Muscle layer of duodenum (tissue), 2 donors: ENCODE measurements around the gene CDYL.
"Not testable (repeated sequence)": the region's sequence is repeated elsewhere in the genome, so short reads cannot be mapped to it uniquely, and the experiment has no call there.

Source experiments
- H3K27ac ChIP-seq: one replicate; pipeline ENCODE4 v1.7.0; 2013; ENCODE audit warnings: mild to moderate bottlenecking, low read length
- H3K27me3 ChIP-seq: one replicate; pipeline ENCODE4 v1.7.0; 2013; ENCODE audit warnings: low read depth, mild to moderate bottlenecking, control low read depth, low read length
- H3K36me3 ChIP-seq, 2 donors: one replicate each; pipeline ENCODE4 v1.7.0; 2013; ENCODE audit warnings: low read length in 2 of 2, control low read depth in 1 of 2, mild to moderate bottlenecking in 1 of 2; ENCODE audit not compliant: insufficient read depth in 2 of 2, control insufficient read depth in 1 of 2
- H3K4me1 ChIP-seq, 2 donors: one replicate each; pipeline ENCODE4 v1.7.0; 2013; ENCODE audit warnings: low read length in 2 of 2, mild to moderate bottlenecking in 2 of 2, control low read depth in 1 of 2, moderate library complexity in 1 of 2; ENCODE audit not compliant: insufficient read depth in 2 of 2, control insufficient read depth in 1 of 2
- H3K4me3 ChIP-seq, 2 donors: one replicate each; pipeline ENCODE4 v1.7.0; 2013; ENCODE audit warnings: low read length in 2 of 2, low read depth in 1 of 2, mild to moderate bottlenecking in 1 of 2
- H3K9me3 ChIP-seq, 2 donors: one replicate each; pipeline ENCODE4 v1.7.0; 2013; ENCODE audit warnings: low read length in 2 of 2, control low read depth in 1 of 2, mild to moderate bottlenecking in 1 of 2; ENCODE audit not compliant: control insufficient read depth in 1 of 2
- donor health status: healthy.

Gene CDYL

GRCh38 chr6:4817551-4817950, 41.3 kb downstream of the CDYL start:
- no peak overlapping the region for H3K4me3 ChIP-seq
- H3K4me1 ChIP-seq: peaks cover 0 to 5% of the 10 kb centered on the region in 2 donors
- H3K27me3 ChIP-seq: no peaks in the 10 kb centered on the region
- no peaks in the 10 kb centered on the region for H3K36me3 ChIP-seq
- no peaks in the 10 kb centered on the region for H3K9me3 ChIP-seq
- no peak overlapping the region for H3K27ac ChIP-seq

DNA sequence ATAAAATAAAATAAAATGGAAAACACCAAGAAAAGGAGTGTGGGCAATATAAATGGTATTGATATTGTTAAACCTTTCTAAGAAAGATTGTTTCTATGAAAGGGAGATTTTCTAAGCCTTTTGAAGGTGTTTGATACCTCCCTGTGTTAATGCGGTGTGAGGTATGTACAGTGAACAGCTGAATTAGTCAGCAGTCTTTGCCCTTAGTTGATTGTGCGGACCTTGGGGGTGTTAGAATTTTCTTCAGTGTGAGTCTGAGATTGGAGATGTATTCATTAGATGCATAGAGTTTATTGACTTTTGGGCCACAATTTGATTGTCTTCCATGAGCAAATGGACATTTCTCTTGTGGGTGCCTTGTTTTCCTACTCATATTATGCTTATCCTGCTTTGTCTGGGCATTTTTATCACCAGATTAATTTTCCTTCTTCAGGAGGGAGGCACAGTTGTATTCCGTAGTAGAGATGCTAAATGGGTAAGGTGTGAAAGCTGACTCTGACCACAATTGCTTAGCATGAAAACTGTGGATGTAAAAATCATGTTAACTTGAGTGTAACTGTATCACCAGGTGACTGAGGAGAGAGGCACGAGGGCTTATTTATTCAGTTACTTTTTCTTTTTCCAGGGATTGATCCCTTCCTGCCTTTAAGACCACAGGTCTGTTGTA, 42.2 kb downstream of the CDYL start:
- H3K36me3 ChIP-seq: no peaks in the 10 kb centered on the region
- peaks cover 0 to 5% of the 10 kb centered on the region in 2 donors for H3K4me1 ChIP-seq
- H3K9me3 ChIP-seq: no peaks in the 10 kb centered on the region
- no peak overlapping the region for H3K27ac ChIP-seq
- no peak overlapping the region for H3K4me3 ChIP-seq
- no peaks in the 10 kb centered on the region for H3K27me3 ChIP-seq

- H3K4me1 ChIP-seq: peaks cover 0 to 5% of the 10 kb centered on the region in 2 donors
- no peaks in the 10 kb centered on the region for H3K27me3 ChIP-seq
- H3K9me3 ChIP-seq: no peaks in the 10 kb centered on the region
- H3K4me3 ChIP-seq: no peak overlapping the region
- H3K27ac ChIP-seq: no peak overlapping the region
- no peaks in the 10 kb centered on the region for H3K36me3 ChIP-seq
Measured at GRCh38 chr6:4819706-4820283, 43.6 kb downstream of the CDYL start.

DNA sequence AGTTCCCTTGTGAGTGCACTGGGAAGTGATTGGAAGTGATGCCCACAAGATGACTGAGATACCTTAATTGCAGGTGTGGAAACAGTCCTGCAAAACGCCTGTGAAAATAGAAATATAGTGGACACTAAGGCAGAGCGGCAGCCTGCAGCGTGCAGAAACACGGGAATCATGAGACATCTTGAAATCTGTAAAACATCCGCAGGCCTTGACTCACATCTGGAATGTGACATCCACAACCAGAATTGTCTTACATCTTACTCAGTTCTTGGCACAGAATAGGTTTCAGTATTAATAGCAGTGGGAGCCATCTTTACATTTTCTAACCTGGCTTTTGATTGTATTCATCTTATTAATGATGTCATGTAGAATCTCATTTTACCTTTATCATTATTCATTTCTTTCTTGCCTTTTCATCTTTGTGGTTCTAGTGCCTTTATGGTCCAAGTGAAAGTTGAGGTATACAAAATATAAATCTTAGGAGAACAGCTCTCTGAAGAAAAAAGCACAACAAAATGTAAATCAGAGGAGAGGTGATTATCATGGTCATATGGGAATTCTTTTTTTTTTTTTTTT, 44.6 kb downstream of the CDYL start:
- Histone ChIP-seq H3K27me3 (no peaks in the 10 kb centered on the region), H3K9me3 (no peaks in the 10 kb centered on the region), H3K4me1 (peaks cover 0 to 5% of the 10 kb centered on the region in 2 donors), H3K4me3 (no peak overlapping the region), H3K27ac (no peak overlapping the region), H3K36me3 (no peaks in the 10 kb centered on the region)

DNA sequence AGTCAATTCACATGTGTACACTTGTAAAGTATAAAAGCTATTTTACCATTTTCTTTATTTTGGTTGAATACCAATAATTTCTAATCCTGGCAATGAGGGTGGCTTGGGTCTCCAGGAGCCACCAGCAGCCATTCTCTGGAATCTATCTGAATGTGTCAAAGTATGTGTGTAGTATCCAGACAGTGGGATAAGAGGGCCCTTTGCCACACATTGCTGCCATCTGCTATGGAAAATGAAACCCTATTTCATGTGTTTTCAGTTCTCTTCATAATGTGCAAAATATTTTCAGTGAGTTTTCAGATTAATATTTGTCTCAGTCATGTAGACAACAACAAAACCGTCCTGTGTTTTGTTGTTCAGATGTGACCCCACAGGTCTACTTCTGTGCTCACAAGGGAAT, 46.3 kb downstream of the CDYL start:
- H3K4me1 ChIP-seq: peaks cover 0 to 5% of the 10 kb centered on the region in 2 donors
- H3K9me3 ChIP-seq: peaks cover 0 to 10% of the 10 kb centered on the region in 2 donors
- no peak overlapping the region for H3K4me3 ChIP-seq
- no peaks in the 10 kb centered on the region for H3K27me3 ChIP-seq
- H3K36me3 ChIP-seq: no peaks in the 10 kb centered on the region
- no peak overlapping the region for H3K27ac ChIP-seq

DNA sequence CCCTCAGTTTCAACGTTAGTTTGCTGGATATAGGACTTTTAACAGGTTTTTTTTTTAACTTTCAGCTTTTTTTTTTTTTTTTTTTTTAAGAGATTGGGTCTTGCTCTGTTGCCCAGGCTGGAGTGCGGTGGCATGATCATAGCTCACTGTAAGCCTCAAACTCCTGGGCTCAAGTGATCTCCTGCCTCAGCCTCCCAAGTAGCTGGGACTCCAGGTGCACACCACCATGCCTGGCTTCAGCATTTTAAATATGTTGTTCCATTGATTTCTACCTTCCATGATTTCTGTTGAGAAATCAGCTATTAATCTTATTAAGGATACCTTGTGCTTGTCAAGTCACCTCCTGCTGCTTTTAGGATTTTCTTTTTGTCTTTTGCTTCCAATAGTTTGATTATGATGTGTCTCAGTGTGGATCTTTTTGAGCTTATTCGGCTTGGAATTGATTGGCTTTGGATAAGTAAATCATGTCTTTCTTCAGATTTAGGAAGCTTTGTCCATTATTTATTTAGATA, 52.0 kb downstream of the CDYL start:
- Histone ChIP-seq H3K4me1 (no peaks in the 10 kb centered on the region), H3K27me3 (no peaks in the 10 kb centered on the region), H3K4me3 (no peak overlapping the region), H3K36me3 (no peaks in the 10 kb centered on the region), H3K9me3 (peaks cover 11 to 37% of the 10 kb centered on the region in 2 donors), H3K27ac (no peak overlapping the region)

DNA sequence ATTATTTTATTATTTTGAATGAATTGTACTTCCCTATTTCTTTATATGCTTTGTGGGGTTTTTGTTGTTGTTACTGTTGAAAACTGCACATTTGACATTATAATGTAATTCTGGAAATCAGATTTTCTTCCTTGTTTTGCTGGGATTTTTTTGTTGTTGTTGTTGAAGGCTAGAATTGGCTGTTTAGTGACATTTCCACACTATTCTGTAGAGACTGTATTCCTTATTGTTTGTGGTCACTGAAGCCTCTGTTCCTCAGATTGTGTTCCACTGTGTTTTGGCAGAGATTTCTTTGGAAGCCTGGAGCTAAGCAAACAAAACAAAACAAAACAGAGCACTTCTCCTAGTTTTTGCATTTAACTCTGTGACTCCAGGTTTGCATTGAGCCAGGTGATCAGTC, 52.9 kb downstream of the CDYL start:
- Histone ChIP-seq H3K36me3 (no peaks in the 10 kb centered on the region), H3K4me1 (no peaks in the 10 kb centered on the region), H3K27me3 (no peaks in the 10 kb centered on the region), H3K4me3 (peak overlapping the region in 1 of 2 donors; percentile 15), H3K27ac (no peak overlapping the region), H3K9me3 (peaks cover 11 to 37% of the 10 kb centered on the region in 2 donors)

- not testable (repeated sequence) for H3K27ac ChIP-seq, H3K4me3 ChIP-seq, H3K9me3 ChIP-seq, H3K4me1 ChIP-seq, H3K27me3 ChIP-seq, H3K36me3 ChIP-seq
Measured at GRCh38 chr6:4835540-4835939, 59.3 kb downstream of the CDYL start.

DNA sequence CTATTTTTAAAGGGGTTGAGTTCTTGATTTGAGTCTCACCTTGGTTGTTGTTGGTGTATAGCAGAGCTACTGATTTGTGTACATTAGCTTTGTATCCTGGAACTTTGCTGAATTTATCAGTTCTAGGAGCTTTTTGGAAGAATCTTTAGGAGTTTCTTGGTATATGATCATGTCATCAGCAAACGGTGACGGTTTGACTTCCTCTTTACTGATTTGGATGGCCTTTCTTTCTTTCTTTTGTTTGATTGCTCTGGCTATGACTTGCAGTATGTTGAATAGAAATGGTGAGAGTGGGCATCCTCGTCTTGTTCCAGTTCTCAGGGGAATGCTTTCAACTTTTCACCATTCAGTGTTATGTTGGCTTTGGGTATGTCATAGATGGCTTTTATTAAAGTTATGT, 64.0 kb downstream of the CDYL start:
- no peak overlapping the region for H3K27ac ChIP-seq
- H3K4me1 ChIP-seq: no peaks in the 10 kb centered on the region
- no peak overlapping the region for H3K4me3 ChIP-seq
- H3K36me3 ChIP-seq: no peaks in the 10 kb centered on the region
- H3K9me3 ChIP-seq: peaks cover 0 to 24% of the 10 kb centered on the region in 2 donors
- H3K27me3 ChIP-seq: no peaks in the 10 kb centered on the region

DNA sequence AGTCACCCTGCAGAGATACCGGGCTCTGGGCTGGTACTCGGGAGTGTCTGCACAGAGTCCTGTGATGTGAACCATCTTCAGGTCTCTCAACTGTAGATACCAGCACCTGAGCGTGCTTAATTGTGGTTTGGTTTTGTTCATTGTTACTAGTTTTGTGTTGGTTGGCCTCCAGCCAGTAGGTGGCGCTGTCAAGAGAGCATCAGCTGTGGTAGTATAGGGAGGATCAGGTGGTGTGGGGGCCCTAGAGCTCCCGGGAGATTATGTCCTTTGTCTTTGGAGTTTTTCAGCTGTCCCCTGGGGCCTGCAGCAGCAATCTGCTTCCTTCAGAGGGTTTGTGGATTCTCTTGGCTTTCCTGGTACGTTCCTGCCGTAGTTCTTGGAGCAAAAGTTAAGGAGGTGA, 67.9 kb downstream of the CDYL start:
- Histone ChIP-seq H3K27ac (no peak overlapping the region), H3K36me3 (no peaks in the 10 kb centered on the region), H3K27me3 (no peaks in the 10 kb centered on the region), H3K9me3 (peaks cover 0 to 20% of the 10 kb centered on the region in 2 donors), H3K4me1 (peaks cover 0 to 7% of the 10 kb centered on the region in 2 donors), H3K4me3 (no peak overlapping the region)

DNA sequence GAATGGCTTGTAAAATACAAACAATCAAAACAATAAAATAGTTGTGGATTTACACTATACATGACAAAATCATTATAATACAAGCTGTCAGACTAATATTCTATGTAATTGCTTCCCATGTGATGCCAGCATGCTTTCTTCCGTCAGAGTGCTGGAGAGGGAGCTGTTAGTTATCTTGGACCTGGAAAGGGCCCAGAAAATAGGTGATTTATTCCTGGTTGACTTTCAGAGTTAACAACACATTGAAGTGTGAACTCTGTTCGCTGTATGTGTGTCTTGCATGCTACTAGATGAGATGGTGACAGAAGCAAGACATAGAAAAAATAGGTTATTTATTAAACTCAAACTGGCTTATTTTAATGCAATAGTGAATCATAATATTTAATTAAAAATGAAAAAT, 70.2 kb downstream of the CDYL start:
- H3K9me3 ChIP-seq: peaks cover 0 to 12% of the 10 kb centered on the region in 2 donors
- no peaks in the 10 kb centered on the region for H3K36me3 ChIP-seq
- H3K27ac ChIP-seq: no peak overlapping the region
- no peaks in the 10 kb centered on the region for H3K27me3 ChIP-seq
- H3K4me1 ChIP-seq: peaks cover 0 to 7% of the 10 kb centered on the region in 2 donors
- H3K4me3 ChIP-seq: no peak overlapping the region
